HCT116 (cell line): ENCODE data around the gene LTBP1. TPM values are rescaled to one million over a fixed set of nuclear protein-coding genes. Genes with fewer than 3 reads are reported as not detected.

Experiments
- ATAC-seq: fragments of 200-7000 bp; cut with Tn5 transposase; 2 replicates; pipeline ENCODE4 v1.9.1; 2020; ENCODE audit warnings: mild to moderate bottlenecking, moderate library complexity
- BruUV-seq: library from RNA; stranded (reverse); fragments of 400-500 nt; replicated peaks from 2 replicates; lab custom pipeline; 2021; lab: Mats Ljungman, UMichigan
- CTCF ChIA-PET: fragments of 300-600 bp; sonication (Branson Sonifier 250); formaldehyde crosslinking; loops from one replicate; lab custom pipeline; 2021; ENCODE audit warnings: antibody characterized with exemption; lab: Charles Lee
- POLR2A ChIA-PET: fragments of 300-600, 350-600 bp; sonication (Branson Sonifier 250); formaldehyde crosslinking; loops from one replicate; lab custom pipeline; 2021; ENCODE audit warnings: antibody characterized with exemption; lab: Charles Lee
- RAD21 ChIA-PET, 2 experiments: fragments of 300-600 bp; sonication (Branson Sonifier 250); formaldehyde crosslinking; loops; one replicate each; lab custom pipeline; 2023; ENCODE audit warnings: low total read pairs in 2 of 2; ENCODE audit not compliant: uncharacterized antibody in 2 of 2, unreplicated experiment in 2 of 2, low non-redundant PET in 1 of 2; lab: Charles Lee
- DNase-seq: peaks from one replicate; pipeline ENCODE4 v3.0.0-alpha.2; 2010; ENCODE audit warnings: low read depth, low spot score
- H2AFZ ChIP-seq: fragments of 200-600 bp; shearing (Covaris generic), sonication (generic); 2 replicates; pipeline ENCODE4 v1.6.1; 2017; ENCODE audit warnings: low read depth, mixed run types, mixed read lengths, antibody characterized with exemption, low read length; ENCODE audit not compliant: poor library complexity, severe bottlenecking
- H3K27ac ChIP-seq: 2 replicates; pipeline ENCODE4 v1.5.1; 2012; ENCODE audit warnings: low read depth, low read length
- H3K27me3 ChIP-seq: fragments of 200-600 bp; sonication (generic); 2 replicates; pipeline ENCODE4 v1.6.1; 2016; ENCODE audit warnings: mixed run types, low read length, mixed read lengths; ENCODE audit not compliant: insufficient read depth
- H3K36me3 ChIP-seq, 2 experiments: fragments of 200-500 bp in 1 of 2; fragments of 200-600 bp in 1 of 2; sonication (Bioruptor generic) in 1 of 2; sonication (generic) in 1 of 2; 2 replicates each; pipeline versions ENCODE4 v1.5.1 to v1.6.1; 2014 to 2016; ENCODE audit warnings: low read length in 2 of 2, inconsistent platforms in 1 of 2, mixed read lengths in 1 of 2, mixed run types in 1 of 2; ENCODE audit not compliant: insufficient read depth in 2 of 2, control insufficient read depth in 1 of 2
- H3K4me1 ChIP-seq, 2 experiments: fragments of 200-600 bp in 1 of 2; sonication (generic) in 1 of 2; 2 replicates each; pipeline versions ENCODE4 v1.5.1 to v1.6.1; 2012 to 2017; ENCODE audit warnings: low read length in 2 of 2, inconsistent platforms in 1 of 2, mild to moderate bottlenecking in 1 of 2, mixed read lengths in 1 of 2, mixed run types in 1 of 2, moderate library complexity in 1 of 2; ENCODE audit not compliant: insufficient read depth in 2 of 2, control insufficient read depth in 1 of 2
- H3K4me2 ChIP-seq: fragments of 200-600 bp; sonication (generic); 2 replicates; pipeline ENCODE4 v1.6.1; 2017; ENCODE audit warnings: mixed run types, low read length, mixed read lengths
- H3K4me3 ChIP-seq, 2 experiments: fragments of 200-600 bp in 1 of 2; sonication (generic) in 1 of 2; replicated peaks in 1 of 2; 2 replicates each; pipeline ENCODE4 v1.5.1; 2011 to 2016; ENCODE audit warnings: low read length in 2 of 2, control low read depth in 1 of 2, low read depth in 1 of 2, mild to moderate bottlenecking in 1 of 2, mixed read lengths in 1 of 2, mixed run types in 1 of 2
- H3K79me2 ChIP-seq: fragments of 200-600 bp; sonication (generic); 2 replicates; pipeline ENCODE4 v1.6.1; 2017; ENCODE audit warnings: mild to moderate bottlenecking, mixed run types, low read length, moderate library complexity, mixed read lengths; ENCODE audit not compliant: insufficient read depth
- H3K9ac ChIP-seq: fragments of 200-600 bp; sonication (generic); 2 replicates; pipeline ENCODE4 v1.6.1; 2016; ENCODE audit warnings: low read length, mixed read lengths
- H3K9me2 ChIP-seq: fragments of 200-600 bp; sonication (generic), shearing (Covaris generic); 2 replicates; pipeline ENCODE4 v1.6.1; 2017; ENCODE audit warnings: mixed run types, mild to moderate bottlenecking, moderate library complexity; ENCODE audit not compliant: insufficient read depth
- H3K9me3 ChIP-seq, 2 experiments: fragments of 200-500 bp in 1 of 2; fragments of 200-600 bp in 1 of 2; sonication (Bioruptor generic) in 1 of 2; sonication (generic) in 1 of 2; 2 replicates each; pipeline ENCODE4 v1.6.1; 2014 to 2017; ENCODE audit warnings: low read length in 2 of 2, mixed read lengths in 2 of 2, inconsistent platforms in 1 of 2, low read depth in 1 of 2, mild to moderate bottlenecking in 1 of 2, mixed run types in 1 of 2, moderate library complexity in 1 of 2; ENCODE audit not compliant: control insufficient read depth in 1 of 2, insufficient read depth in 1 of 2
- H4K20me1 ChIP-seq: fragments of 200-600 bp; sonication (generic), shearing (Covaris generic); 2 replicates; pipeline ENCODE4 v1.6.1; 2017; ENCODE audit warnings: mixed run types, mild to moderate bottlenecking, moderate library complexity; ENCODE audit not compliant: insufficient read depth
- CBX3 ChIP-seq: IDR thresholded peaks from 2 replicates; pipeline ENCODE4 v1.6.1; 2012; ENCODE audit warnings: low read depth
- EGR1 ChIP-seq: IDR thresholded peaks from 2 replicates; pipeline ENCODE4 v1.6.1; 2012; ENCODE audit warnings: low read depth
- ELF1 ChIP-seq: IDR thresholded peaks from 2 replicates; pipeline ENCODE4 v1.6.1; 2012; ENCODE audit warnings: low read depth, borderline replicate concordance
- FOSL1 ChIP-seq: IDR thresholded peaks from 2 replicates; pipeline ENCODE4 v1.6.1; 2012; ENCODE audit warnings: low read depth
- POLR2A ChIP-seq: IDR thresholded peaks from 2 replicates; pipeline ENCODE4 v1.7.0; 2011; ENCODE audit warnings: borderline replicate concordance; ENCODE audit not compliant: insufficient read depth, insufficient read length; ENCODE audit errors: extremely low read depth
- POLR2AphosphoS5 ChIP-seq: IDR thresholded peaks from 2 replicates; pipeline ENCODE4 v1.6.1; 2011; ENCODE audit warnings: mild to moderate bottlenecking, low read depth, low read length, moderate library complexity
- RAD21 ChIP-seq: IDR thresholded peaks from 2 replicates; pipeline ENCODE4 v1.6.1; 2012; ENCODE audit warnings: low read depth, mild to moderate bottlenecking
- SIN3A ChIP-seq: IDR thresholded peaks from 2 replicates; pipeline ENCODE4 v1.6.1; 2012; ENCODE audit warnings: low read depth
- SP1 ChIP-seq: IDR thresholded peaks from 2 replicates; pipeline ENCODE4 v1.6.1; 2012; ENCODE audit warnings: low read depth
- SRF ChIP-seq: IDR thresholded peaks from 2 replicates; pipeline ENCODE4 v1.6.1; 2012; ENCODE audit warnings: low read depth
- TCF7L2 ChIP-seq: IDR thresholded peaks from 2 replicates; pipeline ENCODE4 v1.7.0; 2011; ENCODE audit warnings: borderline replicate concordance, inconsistent platforms; ENCODE audit not compliant: insufficient read depth, insufficient read length; ENCODE audit errors: extremely low read depth
- ZNF274 ChIP-seq: fragments of 200-500 bp; sonication (Bioruptor generic); IDR thresholded peaks from 2 replicates; pipeline ENCODE4 v1.6.1; 2014; ENCODE audit warnings: mild to moderate bottlenecking, low read depth, low read length, inconsistent platforms
- intact Hi-C: fragments of 100-400 bp; cut with micrococcal nuclease; formaldehyde crosslinking; loops from 2 replicates; pipeline ENCODE4 v1.10.0; 2022
- total RNA-seq: library from RNA; stranded (reverse); gene quantifications from one replicate; pipeline ENCODE4 v1.2.1, GENCODE V29; 2021; ENCODE audit not compliant: unreplicated experiment
- TF ChIP-seq, protein P1 (sequence below), 3 experiments: fragments of 200-600 bp in 1 of 3; sonication (generic) in 1 of 3; IDR thresholded peaks in 2 of 3; conservative IDR thresholded peaks in 1 of 3; 2 replicates each; pipeline ENCODE4 v1.5.1; 2012 to 2017; ENCODE audit warnings: low read depth in 2 of 3, low read length in 2 of 3, antibody characterized with exemption in 1 of 3, borderline replicate concordance in 1 of 3, control low read depth in 1 of 3, mild to moderate bottlenecking in 1 of 3, mixed read lengths in 1 of 3, mixed run types in 1 of 3, moderate library complexity in 1 of 3; ENCODE audit not compliant: insufficient read depth in 1 of 3
- TF ChIP-seq, protein P2 (sequence below): IDR thresholded peaks from 2 replicates; pipeline ENCODE4 v1.6.1; 2012
- TF ChIP-seq, protein P3 (sequence below): IDR thresholded peaks from 2 replicates; pipeline ENCODE4 v1.6.1; 2012; ENCODE audit warnings: low read depth
- TF ChIP-seq, protein P4 (sequence below): IDR thresholded peaks from 2 replicates; pipeline ENCODE4 v1.6.1; 2012

Gene LTBP1
- total RNA-seq, 1 experiment from 2014 or later = 5.1 TPM

DNA sequence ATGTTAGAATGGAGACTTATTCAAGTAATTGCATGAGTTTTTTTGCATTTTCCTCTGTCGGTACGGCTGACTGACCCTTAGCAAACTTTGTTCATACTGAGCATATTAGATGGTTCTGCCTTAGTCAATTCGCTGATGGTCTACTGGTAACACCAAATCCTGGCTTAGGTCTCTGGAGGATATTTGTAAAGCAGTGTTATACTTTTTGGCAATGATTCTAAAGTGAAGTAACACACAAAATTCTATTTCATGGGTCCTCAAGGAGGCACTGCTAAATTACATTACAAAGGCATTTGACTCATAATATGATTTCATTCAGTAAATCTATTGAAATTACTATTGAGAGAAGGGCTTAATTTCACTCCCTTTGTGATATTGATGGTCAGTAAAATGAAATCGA, 282.9 kb downstream of the LTBP1 start:
- no peaks in the 10 kb centered on the region for H3K4me1 ChIP-seq

DNA sequence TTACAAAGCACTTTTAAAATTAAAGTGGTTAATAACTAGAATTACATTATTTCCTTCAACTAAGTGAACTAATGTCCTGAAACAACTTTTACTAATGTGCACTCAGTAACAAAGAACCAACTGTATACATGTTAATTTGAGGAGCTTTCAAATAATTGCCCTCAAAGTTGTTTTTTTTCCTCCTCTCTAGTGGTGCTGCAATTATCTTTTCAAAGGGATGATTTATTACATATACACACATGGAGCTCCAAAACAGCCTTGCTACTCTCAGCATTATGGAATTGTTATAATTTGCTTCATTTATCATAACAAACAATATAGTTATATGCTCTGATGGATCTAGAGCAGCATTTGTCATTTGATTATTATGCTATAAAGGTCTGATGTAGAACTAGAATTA, 283.4 kb downstream of the LTBP1 start:
- no peak overlapping the region for H3K9ac ChIP-seq
- no peaks in the 10 kb centered on the region for H3K79me2 ChIP-seq
- no peaks in the 10 kb centered on the region for H3K9me3 ChIP-seq
- BruUV-seq = no TSS peak
- H3K27ac ChIP-seq = no peak overlapping the region
- ATAC-seq (no peak), DNase-seq (no peak)
- intact Hi-C loops = no loop called here
- H3K9me2 ChIP-seq = no peaks in the 10 kb centered on the region
- no peaks in the 10 kb centered on the region for H3K36me3 ChIP-seq
- ChIA-PET RAD21 (no interaction called here), POLR2A (no interaction called here), CTCF (no interaction called here)
- no peak overlapping the region for H2AFZ ChIP-seq
- no peaks in the 10 kb centered on the region for H3K27me3 ChIP-seq
- no peak overlapping the region for H3K4me3 ChIP-seq
- no peaks in the 10 kb centered on the region for H4K20me1 ChIP-seq
- no peak overlapping the region for H3K4me2 ChIP-seq
- H3K4me1 ChIP-seq = no peaks in the 10 kb centered on the region
- no peak for TF ChIP-seq CBX3
- no peak for TF ChIP-seq POLR2AphosphoS5
- no peak for TF ChIP-seq POLR2A
- no peak for TF ChIP-seq TCF7L2
- no peak for TF ChIP-seq ZNF274
- no peak for TF ChIP-seq ELF1
- TF ChIP-seq RAD21 = no peak
- TF ChIP-seq, protein P1, sequence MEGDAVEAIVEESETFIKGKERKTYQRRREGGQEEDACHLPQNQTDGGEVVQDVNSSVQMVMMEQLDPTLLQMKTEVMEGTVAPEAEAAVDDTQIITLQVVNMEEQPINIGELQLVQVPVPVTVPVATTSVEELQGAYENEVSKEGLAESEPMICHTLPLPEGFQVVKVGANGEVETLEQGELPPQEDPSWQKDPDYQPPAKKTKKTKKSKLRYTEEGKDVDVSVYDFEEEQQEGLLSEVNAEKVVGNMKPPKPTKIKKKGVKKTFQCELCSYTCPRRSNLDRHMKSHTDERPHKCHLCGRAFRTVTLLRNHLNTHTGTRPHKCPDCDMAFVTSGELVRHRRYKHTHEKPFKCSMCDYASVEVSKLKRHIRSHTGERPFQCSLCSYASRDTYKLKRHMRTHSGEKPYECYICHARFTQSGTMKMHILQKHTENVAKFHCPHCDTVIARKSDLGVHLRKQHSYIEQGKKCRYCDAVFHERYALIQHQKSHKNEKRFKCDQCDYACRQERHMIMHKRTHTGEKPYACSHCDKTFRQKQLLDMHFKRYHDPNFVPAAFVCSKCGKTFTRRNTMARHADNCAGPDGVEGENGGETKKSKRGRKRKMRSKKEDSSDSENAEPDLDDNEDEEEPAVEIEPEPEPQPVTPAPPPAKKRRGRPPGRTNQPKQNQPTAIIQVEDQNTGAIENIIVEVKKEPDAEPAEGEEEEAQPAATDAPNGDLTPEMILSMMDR (IDR thresholded peaks at IDR 0.05 in 2 of 3, conservative IDR thresholded peaks at IDR 0.05 in 1 of 3; ENCODE audit: borderline replicate concordance in 1 of 3, insufficient read depth in 1 of 3, low read depth in 2 of 3, low read length in 2 of 3) = no peak
- TF ChIP-seq, protein P2, sequence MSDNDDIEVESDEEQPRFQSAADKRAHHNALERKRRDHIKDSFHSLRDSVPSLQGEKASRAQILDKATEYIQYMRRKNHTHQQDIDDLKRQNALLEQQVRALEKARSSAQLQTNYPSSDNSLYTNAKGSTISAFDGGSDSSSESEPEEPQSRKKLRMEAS = no peak
- TF ChIP-seq FOSL1 = no peak
- TF ChIP-seq, protein P3, sequence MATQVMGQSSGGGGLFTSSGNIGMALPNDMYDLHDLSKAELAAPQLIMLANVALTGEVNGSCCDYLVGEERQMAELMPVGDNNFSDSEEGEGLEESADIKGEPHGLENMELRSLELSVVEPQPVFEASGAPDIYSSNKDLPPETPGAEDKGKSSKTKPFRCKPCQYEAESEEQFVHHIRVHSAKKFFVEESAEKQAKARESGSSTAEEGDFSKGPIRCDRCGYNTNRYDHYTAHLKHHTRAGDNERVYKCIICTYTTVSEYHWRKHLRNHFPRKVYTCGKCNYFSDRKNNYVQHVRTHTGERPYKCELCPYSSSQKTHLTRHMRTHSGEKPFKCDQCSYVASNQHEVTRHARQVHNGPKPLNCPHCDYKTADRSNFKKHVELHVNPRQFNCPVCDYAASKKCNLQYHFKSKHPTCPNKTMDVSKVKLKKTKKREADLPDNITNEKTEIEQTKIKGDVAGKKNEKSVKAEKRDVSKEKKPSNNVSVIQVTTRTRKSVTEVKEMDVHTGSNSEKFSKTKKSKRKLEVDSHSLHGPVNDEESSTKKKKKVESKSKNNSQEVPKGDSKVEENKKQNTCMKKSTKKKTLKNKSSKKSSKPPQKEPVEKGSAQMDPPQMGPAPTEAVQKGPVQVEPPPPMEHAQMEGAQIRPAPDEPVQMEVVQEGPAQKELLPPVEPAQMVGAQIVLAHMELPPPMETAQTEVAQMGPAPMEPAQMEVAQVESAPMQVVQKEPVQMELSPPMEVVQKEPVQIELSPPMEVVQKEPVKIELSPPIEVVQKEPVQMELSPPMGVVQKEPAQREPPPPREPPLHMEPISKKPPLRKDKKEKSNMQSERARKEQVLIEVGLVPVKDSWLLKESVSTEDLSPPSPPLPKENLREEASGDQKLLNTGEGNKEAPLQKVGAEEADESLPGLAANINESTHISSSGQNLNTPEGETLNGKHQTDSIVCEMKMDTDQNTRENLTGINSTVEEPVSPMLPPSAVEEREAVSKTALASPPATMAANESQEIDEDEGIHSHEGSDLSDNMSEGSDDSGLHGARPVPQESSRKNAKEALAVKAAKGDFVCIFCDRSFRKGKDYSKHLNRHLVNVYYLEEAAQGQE = no peak
- no peak for TF ChIP-seq SIN3A
- TF ChIP-seq, protein P4, sequence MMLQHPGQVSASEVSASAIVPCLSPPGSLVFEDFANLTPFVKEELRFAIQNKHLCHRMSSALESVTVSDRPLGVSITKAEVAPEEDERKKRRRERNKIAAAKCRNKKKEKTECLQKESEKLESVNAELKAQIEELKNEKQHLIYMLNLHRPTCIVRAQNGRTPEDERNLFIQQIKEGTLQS = no peak

More for the DNA sequence above, 282.9 kb downstream of the LTBP1 start:
- DNase-seq (no peak), ATAC-seq (no peak)
- Histone ChIP-seq H3K36me3 (no peaks in the 10 kb centered on the region), H3K27me3 (no peaks in the 10 kb centered on the region), H3K9me3 (no peaks in the 10 kb centered on the region), H2AFZ (no peak overlapping the region)
- ChIA-PET CTCF (no interaction called here), RAD21 (no interaction called here)
- no peak for TF ChIP-seq CBX3
- no peak for TF ChIP-seq SRF
- no peak for TF ChIP-seq EGR1
- TF ChIP-seq POLR2AphosphoS5 = no peak
- TF ChIP-seq SP1 = no peak
- TF ChIP-seq, all 23 proteins: peak for 0
- Histone ChIP-seq H3K9ac (no peak overlapping the region), H3K4me2 (no peak overlapping the region), H4K20me1 (no peaks in the 10 kb centered on the region), H3K4me3 (no peak overlapping the region), H3K79me2 (no peaks in the 10 kb centered on the region), H3K9me2 (no peaks in the 10 kb centered on the region), H3K27ac (no peak overlapping the region)
- BruUV-seq = no TSS peak
- intact Hi-C loops = no loop called here
- POLR2A ChIA-PET = no interaction called here
